ENCODE data around the gene LILRA6. TPM values are rescaled to one million over a fixed set of nuclear protein-coding genes. Genes with fewer than 3 reads are reported as not detected.
"Not testable (repeated sequence)": the region's sequence is repeated elsewhere in the genome, so short reads cannot be mapped to it uniquely, and the experiment has no call there.

The LILRA6 gene
- total RNA-seq, 1 donor from 2014 or later = under 0.01 TPM

DNA sequence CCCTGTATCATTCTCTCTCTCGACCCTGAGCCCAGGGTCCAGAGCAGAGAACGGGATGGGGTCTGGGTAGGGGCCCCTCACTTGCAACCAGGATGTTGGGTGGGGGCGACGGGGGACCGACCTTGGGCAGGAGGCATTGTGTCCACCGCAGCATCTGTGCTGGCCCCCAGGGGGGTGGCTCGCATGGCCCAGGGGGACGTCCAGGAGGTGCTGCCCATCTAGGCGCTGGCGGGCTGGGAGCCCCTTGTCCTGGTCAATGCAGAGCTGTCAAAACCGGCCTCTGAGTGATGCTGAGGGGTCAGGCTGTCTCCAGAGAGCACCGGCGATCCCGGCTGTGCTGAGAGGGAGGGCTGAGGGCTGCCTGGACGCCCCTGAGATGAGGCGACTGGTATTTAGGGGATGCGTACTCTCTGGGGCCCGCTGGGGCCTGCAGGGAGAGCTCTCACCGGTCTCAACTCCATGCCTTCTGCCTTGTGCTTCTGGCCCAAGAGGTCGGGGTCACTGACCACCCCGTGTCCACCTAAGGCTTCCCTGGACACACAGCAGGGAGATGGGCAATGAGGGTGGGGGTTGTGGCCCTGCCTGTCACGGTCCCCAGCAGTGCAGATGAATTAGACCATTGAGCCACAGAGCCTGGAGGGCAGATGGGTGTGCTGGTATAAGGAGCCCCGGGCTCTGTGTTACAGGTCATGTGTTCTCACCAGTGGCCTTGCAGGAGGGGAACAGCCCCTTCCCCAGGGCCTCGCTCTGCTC lies 33.4 kb downstream of the LILRA6 start:
- H3K27ac ChIP-seq (ENCODE audit: low read depth, low read length) = peak overlapping the region; percentile 87
- peak overlapping the region in 1 of 3 donors; percentile 7 for H3K4me3 ChIP-seq (ENCODE audit: low read length in 3 of 3)
- peak overlapping the region; percentile 33 to 55 (median 40) for H3K9ac ChIP-seq (ENCODE audit: low read depth in 1 of 3, low read length in 3 of 3)
- H3K9me3 ChIP-seq (ENCODE audit: control insufficient read depth in 3 of 3, low read length in 3 of 3) = no peaks in the 10 kb centered on the region
- H3K4me1 ChIP-seq (ENCODE audit: control insufficient read depth in 3 of 3, insufficient read depth in 3 of 3, low read length in 3 of 3) = peaks cover 50 to 61% (median 54%) of the 10 kb centered on the region in 3 donors
- H3K36me3 ChIP-seq (ENCODE audit: control insufficient read depth in 3 of 3, insufficient read depth in 3 of 3, low read length in 3 of 3) = peaks cover 31 to 39% (median 35%) of the 10 kb centered on the region in 3 donors
- H3K27me3 ChIP-seq (ENCODE audit: control insufficient read depth in 3 of 3, insufficient read depth in 3 of 3, low read length in 3 of 3) = no peaks in the 10 kb centered on the region

DNA sequence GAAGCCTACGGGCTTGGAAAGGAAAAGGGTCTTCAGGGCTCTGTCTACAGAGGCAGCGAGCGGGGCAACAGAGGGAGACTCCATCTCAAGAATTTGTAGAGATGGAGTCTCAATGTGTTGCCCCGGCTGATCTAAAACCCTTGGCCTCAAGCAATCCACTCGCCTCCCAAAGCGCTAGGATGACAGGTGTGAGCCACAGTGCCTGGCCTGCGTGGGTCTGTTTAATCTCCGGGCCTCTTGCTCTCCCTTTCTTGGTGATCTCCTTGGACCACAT lies 33.9 kb downstream of the LILRA6 start:
- H3K27me3 ChIP-seq (ENCODE audit: control insufficient read depth in 3 of 3, insufficient read depth in 3 of 3, low read length in 3 of 3) = no peaks in the 10 kb centered on the region
- H3K36me3 ChIP-seq (ENCODE audit: control insufficient read depth in 3 of 3, insufficient read depth in 3 of 3, low read length in 3 of 3) = peaks cover 32 to 42% (median 38%) of the 10 kb centered on the region in 3 donors
- peak overlapping the region; percentile 87 for H3K27ac ChIP-seq (ENCODE audit: low read depth, low read length)
- H3K9ac ChIP-seq (ENCODE audit: low read depth in 1 of 3, low read length in 3 of 3) = peak overlapping the region; percentile 15 to 55 (median 51)
- H3K9me3 ChIP-seq (ENCODE audit: control insufficient read depth in 3 of 3, low read length in 3 of 3) = no peaks in the 10 kb centered on the region
- H3K4me1 ChIP-seq (ENCODE audit: control insufficient read depth in 3 of 3, insufficient read depth in 3 of 3, low read length in 3 of 3) = peaks cover 54 to 66% (median 57%) of the 10 kb centered on the region in 3 donors
- H3K4me3 ChIP-seq (ENCODE audit: low read length in 3 of 3) = no peak overlapping the region

DNA sequence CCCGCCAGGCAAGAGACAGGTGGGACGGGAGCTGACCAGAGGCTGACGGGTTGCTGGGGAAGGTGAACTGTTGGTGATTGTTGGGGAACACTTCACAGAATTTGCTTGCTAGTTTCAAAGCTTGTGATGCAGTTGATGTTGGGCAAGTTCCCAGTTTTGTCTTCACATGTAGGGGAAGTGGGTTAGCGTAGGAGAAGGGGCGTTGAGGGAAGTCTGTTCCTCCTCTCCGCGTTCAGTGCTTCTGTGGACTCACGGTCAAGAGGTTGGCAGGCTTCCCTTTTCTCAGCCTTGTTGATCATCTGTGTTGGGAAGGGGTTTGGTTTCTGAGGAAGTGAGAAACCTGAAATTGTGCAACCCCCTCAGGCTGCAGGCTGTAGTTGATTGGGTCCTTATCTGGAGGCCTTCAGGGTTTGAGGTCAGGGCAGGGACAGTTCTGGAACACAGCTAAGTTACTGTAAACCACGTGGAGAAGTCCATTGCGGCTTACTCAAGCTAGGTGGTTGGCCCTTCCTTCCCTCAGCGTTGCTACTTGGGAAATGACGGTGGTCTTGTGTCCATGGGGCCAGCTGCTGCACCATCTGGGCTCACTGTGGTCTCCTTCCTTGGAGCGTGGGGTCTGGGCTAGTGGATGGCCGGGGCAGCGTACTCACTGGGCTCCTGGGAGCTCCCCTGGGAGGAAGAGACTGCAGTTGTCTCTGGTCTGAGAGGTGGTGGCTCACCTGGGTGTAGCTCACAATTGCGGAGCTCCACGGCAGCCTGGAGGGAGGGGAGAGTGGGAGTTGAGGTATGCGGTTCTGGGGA lies 34.4 kb downstream of the LILRA6 start:
- H3K9me3 ChIP-seq (ENCODE audit: control insufficient read depth in 3 of 3, low read length in 3 of 3) = no peaks in the 10 kb centered on the region
- peak overlapping the region; percentile 15 to 51 (median 50) for H3K9ac ChIP-seq (ENCODE audit: low read depth in 1 of 3, low read length in 3 of 3)
- peaks cover 58 to 72% (median 62%) of the 10 kb centered on the region in 3 donors for H3K4me1 ChIP-seq (ENCODE audit: control insufficient read depth in 3 of 3, insufficient read depth in 3 of 3, low read length in 3 of 3)
- H3K27me3 ChIP-seq (ENCODE audit: control insufficient read depth in 3 of 3, insufficient read depth in 3 of 3, low read length in 3 of 3) = no peaks in the 10 kb centered on the region
- no peak overlapping the region for H3K4me3 ChIP-seq (ENCODE audit: low read length in 3 of 3)
- peaks cover 37 to 43% (median 41%) of the 10 kb centered on the region in 3 donors for H3K36me3 ChIP-seq (ENCODE audit: control insufficient read depth in 3 of 3, insufficient read depth in 3 of 3, low read length in 3 of 3)
- H3K27ac ChIP-seq (ENCODE audit: low read depth, low read length) = peak overlapping the region; percentile 87

DNA sequence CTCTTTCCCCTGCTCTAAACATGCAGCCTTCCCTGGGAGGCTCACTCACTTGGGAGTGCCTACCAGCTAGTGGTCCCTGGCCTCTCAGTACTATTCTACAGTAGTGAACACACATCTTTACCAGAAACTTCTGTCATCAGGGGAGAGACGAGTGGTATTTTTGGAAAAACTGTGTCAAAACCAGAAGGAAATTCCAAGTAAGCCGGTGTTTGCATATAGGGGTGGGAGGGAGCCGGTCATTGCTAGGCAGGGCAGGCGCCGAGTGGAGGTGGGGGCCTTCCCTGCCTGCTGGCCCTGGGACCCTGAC lies 35.0 kb downstream of the LILRA6 start:
- peak overlapping the region; percentile 75 for H3K27ac ChIP-seq (ENCODE audit: low read depth, low read length)
- no peaks in the 10 kb centered on the region for H3K27me3 ChIP-seq (ENCODE audit: control insufficient read depth in 3 of 3, insufficient read depth in 3 of 3, low read length in 3 of 3)
- peak overlapping the region in 2 of 3 donors; percentile 28 to 51 for H3K9ac ChIP-seq (ENCODE audit: low read depth in 1 of 3, low read length in 3 of 3)
- H3K4me3 ChIP-seq (ENCODE audit: low read length in 3 of 3) = no peak overlapping the region
- peaks cover 63 to 77% (median 68%) of the 10 kb centered on the region in 3 donors for H3K4me1 ChIP-seq (ENCODE audit: control insufficient read depth in 3 of 3, insufficient read depth in 3 of 3, low read length in 3 of 3)
- H3K36me3 ChIP-seq (ENCODE audit: control insufficient read depth in 3 of 3, insufficient read depth in 3 of 3, low read length in 3 of 3) = peaks cover 43 to 49% (median 46%) of the 10 kb centered on the region in 3 donors
- H3K9me3 ChIP-seq (ENCODE audit: control insufficient read depth in 3 of 3, low read length in 3 of 3) = no peaks in the 10 kb centered on the region

DNA sequence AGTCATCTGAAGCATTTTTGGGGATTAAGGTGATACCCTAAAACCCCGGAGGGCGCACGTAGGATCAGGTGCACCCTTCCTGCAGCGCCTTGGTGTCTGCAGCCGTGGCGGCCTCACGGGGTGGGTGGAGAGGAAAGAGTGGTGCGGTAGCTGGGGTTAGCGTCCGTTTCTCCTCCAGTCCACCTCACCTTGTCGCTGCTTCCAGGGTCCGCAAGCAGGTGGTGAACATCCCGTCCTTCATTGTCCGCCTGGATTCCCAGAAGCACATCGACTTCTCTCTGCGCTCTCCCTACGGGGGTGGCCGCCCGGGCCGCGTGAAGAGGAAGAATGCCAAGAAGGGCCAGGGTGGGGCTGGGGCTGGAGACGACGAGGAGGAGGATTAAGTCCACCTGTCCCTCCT lies 35.4 kb downstream of the LILRA6 start:
- H3K4me3 ChIP-seq (ENCODE audit: low read length in 3 of 3) = not testable (repeated sequence)

DNA sequence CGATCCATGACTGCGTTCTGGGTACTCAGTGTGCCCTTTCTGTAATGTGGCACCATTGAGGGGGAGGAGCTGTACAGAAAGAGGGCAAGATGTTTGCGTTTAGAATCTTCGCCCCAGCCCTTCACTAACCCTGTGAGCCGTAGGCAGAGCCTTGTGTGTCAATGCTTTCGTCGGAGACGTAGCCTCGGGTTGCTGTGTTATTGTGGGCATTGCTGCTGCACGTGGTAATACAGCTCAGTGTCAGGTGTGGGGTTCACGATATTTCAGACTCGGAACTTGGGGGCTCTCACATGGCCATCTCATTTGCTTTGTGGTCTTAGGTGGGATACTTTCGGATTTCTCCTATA lies 35.8 kb downstream of the LILRA6 start:
- peaks cover 71 to 85% (median 76%) of the 10 kb centered on the region in 3 donors for H3K4me1 ChIP-seq (ENCODE audit: control insufficient read depth in 3 of 3, insufficient read depth in 3 of 3, low read length in 3 of 3)

More for the DNA sequence above, 35.4 kb downstream of the LILRA6 start:
- H3K9me3 ChIP-seq (ENCODE audit: control insufficient read depth in 3 of 3, low read length in 3 of 3); H3K9ac ChIP-seq (ENCODE audit: low read depth in 1 of 3, low read length in 3 of 3); H3K27me3 ChIP-seq (ENCODE audit: control insufficient read depth in 3 of 3, insufficient read depth in 3 of 3, low read length in 3 of 3): not testable (repeated sequence)
- H3K36me3 ChIP-seq (ENCODE audit: control insufficient read depth in 3 of 3, insufficient read depth in 3 of 3, low read length in 3 of 3) = peaks cover 44 to 53% (median 51%) of the 10 kb centered on the region in 3 donors
- H3K27ac ChIP-seq (ENCODE audit: low read depth, low read length) = peak overlapping the region; percentile 75
- peaks cover 67 to 81% (median 72%) of the 10 kb centered on the region in 3 donors for H3K4me1 ChIP-seq (ENCODE audit: control insufficient read depth in 3 of 3, insufficient read depth in 3 of 3, low read length in 3 of 3)

DNA sequence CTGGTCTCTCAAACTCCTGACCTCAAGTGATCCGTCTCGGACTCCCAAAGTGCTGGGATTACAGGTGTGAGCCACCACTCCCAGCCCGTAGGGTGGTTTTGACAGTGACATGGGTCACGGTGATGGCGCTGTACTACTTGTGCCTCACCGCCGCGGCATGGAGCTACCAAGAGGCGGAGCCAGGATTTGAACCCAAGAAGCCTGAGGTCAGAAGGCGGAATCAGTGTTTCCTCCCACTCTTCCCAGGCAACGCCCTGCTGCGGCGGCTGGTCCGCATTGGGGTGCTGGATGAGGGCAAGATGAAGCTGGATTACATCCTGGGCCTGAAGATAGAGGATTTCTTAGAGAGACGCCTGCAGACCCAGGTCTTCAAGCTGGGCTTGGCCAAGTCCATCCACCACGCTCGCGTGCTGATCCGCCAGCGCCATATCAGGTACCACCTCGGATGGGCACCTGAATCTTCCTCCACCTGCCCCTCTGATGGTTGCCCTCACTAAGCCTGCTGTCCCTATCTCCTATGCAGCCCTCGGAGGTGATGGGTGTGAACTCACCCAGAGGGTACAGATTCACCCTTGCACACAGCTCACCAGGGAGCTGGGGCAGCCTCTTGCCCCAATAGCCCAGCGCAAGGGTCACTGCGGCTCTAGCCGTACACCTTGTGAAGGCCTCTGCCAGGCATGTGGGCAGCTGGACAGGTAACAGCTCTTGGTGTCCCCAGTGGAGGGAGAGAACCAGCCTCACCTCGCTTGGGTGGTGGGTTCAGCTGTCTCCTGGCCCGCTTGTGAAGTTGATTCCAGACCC lies 36.4 kb downstream of the LILRA6 start:
- H3K27ac ChIP-seq (ENCODE audit: low read depth, low read length) = peak overlapping the region; percentile 75
- no peak overlapping the region for H3K9ac ChIP-seq (ENCODE audit: low read depth in 1 of 3, low read length in 3 of 3)
- peaks cover 77 to 91% (median 82%) of the 10 kb centered on the region in 3 donors for H3K4me1 ChIP-seq (ENCODE audit: control insufficient read depth in 3 of 3, insufficient read depth in 3 of 3, low read length in 3 of 3)
- no peaks in the 10 kb centered on the region for H3K27me3 ChIP-seq (ENCODE audit: control insufficient read depth in 3 of 3, insufficient read depth in 3 of 3, low read length in 3 of 3)
- H3K9me3 ChIP-seq (ENCODE audit: control insufficient read depth in 3 of 3, low read length in 3 of 3) = no peaks in the 10 kb centered on the region
- peaks cover 47 to 63% (median 53%) of the 10 kb centered on the region in 3 donors for H3K36me3 ChIP-seq (ENCODE audit: control insufficient read depth in 3 of 3, insufficient read depth in 3 of 3, low read length in 3 of 3)
- no peak overlapping the region for H3K4me3 ChIP-seq (ENCODE audit: low read length in 3 of 3)

More for the DNA sequence above, 35.8 kb downstream of the LILRA6 start:
- Histone ChIP-seq H3K36me3 (ENCODE audit: control insufficient read depth in 3 of 3, insufficient read depth in 3 of 3, low read length in 3 of 3) (peaks cover 44 to 57% (median 53%) of the 10 kb centered on the region in 3 donors), H3K27ac (ENCODE audit: low read depth, low read length) (peak overlapping the region; percentile 75), H3K27me3 (ENCODE audit: control insufficient read depth in 3 of 3, insufficient read depth in 3 of 3, low read length in 3 of 3) (no peaks in the 10 kb centered on the region), H3K9me3 (ENCODE audit: control insufficient read depth in 3 of 3, low read length in 3 of 3) (no peaks in the 10 kb centered on the region), H3K9ac (ENCODE audit: low read depth in 1 of 3, low read length in 3 of 3) (no peak overlapping the region), H3K4me3 (ENCODE audit: low read length in 3 of 3) (no peak overlapping the region)

DNA sequence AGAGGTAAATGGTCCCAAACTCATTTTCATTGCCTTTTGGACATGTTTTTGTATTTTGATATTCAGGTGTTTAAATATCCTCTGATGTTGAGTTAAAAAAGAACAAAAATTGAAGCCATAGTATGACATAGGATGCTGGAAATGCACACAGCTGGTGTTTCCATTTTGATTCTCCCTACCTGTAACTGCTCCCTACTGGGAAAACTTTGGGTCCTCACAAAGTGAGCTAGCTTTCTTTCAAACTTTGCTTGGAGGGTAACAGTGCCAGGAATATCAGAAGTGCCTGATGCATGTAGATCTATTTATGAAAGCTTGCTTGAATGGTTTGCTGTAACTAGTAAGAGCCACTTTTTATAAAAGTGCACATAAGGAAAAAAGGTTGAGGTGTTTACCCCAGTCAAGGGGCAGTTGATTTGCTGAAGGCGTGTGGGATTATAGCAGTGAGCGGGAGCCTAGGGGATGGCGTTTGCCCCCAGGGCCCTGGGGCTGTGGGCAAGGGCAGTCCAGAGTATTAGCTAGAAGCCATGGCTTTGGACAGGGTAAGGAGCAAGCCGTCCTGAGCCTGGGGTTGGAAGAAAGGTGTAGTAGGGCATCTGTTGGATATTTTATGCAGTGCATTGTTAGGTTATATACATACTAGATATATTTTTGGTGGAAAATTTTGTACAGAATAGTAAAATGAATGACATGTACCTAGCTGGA lies 37.7 kb downstream of the LILRA6 start:
- Histone ChIP-seq H3K9ac (ENCODE audit: low read depth in 1 of 3, low read length in 3 of 3) (peak overlapping the region in 1 of 3 donors; percentile 33), H3K27me3 (ENCODE audit: control insufficient read depth in 3 of 3, insufficient read depth in 3 of 3, low read length in 3 of 3) (no peaks in the 10 kb centered on the region), H3K4me3 (ENCODE audit: low read length in 3 of 3) (no peak overlapping the region), H3K27ac (ENCODE audit: low read depth, low read length) (no peak overlapping the region), H3K9me3 (ENCODE audit: control insufficient read depth in 3 of 3, low read length in 3 of 3) (no peaks in the 10 kb centered on the region), H3K4me1 (ENCODE audit: control insufficient read depth in 3 of 3, insufficient read depth in 3 of 3, low read length in 3 of 3) (peaks cover 75 to 89% (median 81%) of the 10 kb centered on the region in 3 donors), H3K36me3 (ENCODE audit: control insufficient read depth in 3 of 3, insufficient read depth in 3 of 3, low read length in 3 of 3) (peaks cover 47 to 64% (median 52%) of the 10 kb centered on the region in 3 donors)

DNA sequence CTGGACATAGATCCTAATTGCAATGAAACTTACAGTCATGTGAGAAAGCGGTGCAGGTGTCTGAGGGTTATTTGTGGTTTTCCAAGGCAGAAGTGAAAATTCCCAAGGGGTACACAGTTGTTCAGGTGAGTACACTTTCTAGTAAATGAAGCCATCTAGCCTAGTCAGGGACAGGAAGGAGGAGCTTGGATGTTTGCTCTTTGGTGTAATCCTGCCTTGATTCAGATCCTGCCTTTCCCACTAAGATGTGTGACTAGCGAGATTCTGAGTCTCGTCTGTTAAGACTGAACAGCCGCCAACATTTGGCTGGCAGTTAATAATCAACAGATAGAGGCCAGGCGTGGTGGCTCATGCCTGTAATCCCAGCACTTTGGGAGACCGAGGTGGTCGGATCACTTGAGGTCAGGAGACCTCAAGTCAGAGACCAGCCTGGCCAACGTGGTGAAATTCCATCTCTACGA lies 39.4 kb downstream of the LILRA6 start:
- peak overlapping the region; percentile 4 to 37 (median 28) for H3K9ac ChIP-seq (ENCODE audit: low read depth in 1 of 3, low read length in 3 of 3)
- peaks cover 45 to 60% (median 52%) of the 10 kb centered on the region in 3 donors for H3K36me3 ChIP-seq (ENCODE audit: control insufficient read depth in 3 of 3, insufficient read depth in 3 of 3, low read length in 3 of 3)
- H3K27me3 ChIP-seq (ENCODE audit: control insufficient read depth in 3 of 3, insufficient read depth in 3 of 3, low read length in 3 of 3) = no peaks in the 10 kb centered on the region
- no peaks in the 10 kb centered on the region for H3K9me3 ChIP-seq (ENCODE audit: control insufficient read depth in 3 of 3, low read length in 3 of 3)
- peaks cover 58 to 71% (median 64%) of the 10 kb centered on the region in 3 donors for H3K4me1 ChIP-seq (ENCODE audit: control insufficient read depth in 3 of 3, insufficient read depth in 3 of 3, low read length in 3 of 3)
- no peak overlapping the region for H3K4me3 ChIP-seq (ENCODE audit: low read length in 3 of 3)
- peak overlapping the region; percentile 10 for H3K27ac ChIP-seq (ENCODE audit: low read depth, low read length)

All from skeletal muscle tissue (tissue), 4 donors.